ENCODE measurements around the gene SLC7A7.
"Not testable (repeated sequence)": the region's sequence is repeated elsewhere in the genome, so short reads cannot be mapped to it uniquely, and the experiment has no call there.

SLC7A7 gene

DNA sequence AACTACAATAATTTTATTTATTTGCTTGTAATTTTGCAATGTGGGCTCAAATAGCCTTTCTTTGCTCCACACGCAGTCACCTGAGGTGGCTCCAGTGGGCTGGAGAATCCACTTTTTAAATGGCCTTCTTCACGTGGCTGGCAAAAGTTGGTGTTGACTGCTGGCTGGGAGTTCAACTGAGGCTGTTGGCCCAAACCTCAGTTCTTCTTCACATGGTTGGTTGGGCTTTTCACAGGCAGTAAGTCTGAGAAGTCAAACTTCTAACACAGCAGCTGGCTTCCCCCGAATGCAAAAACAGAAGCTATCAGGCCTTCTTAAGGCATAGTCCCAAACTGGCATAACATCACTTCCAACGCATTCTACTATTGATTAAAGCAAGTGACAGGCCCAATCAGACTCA, 50.9 kb downstream of the SLC7A7 start:
- DNase-seq (ENCODE audit: insufficient read length, low spot score) (no peak), FAIRE-seq (no peak)

GRCh38 chr14:22761734-22762133, 53.5 kb downstream of the SLC7A7 start:
- DNase-seq (ENCODE audit: insufficient read length, low spot score), result no peak
- FAIRE-seq, result no peak

- not testable (repeated sequence) for DNase-seq (ENCODE audit: insufficient read length, low spot score); FAIRE-seq
Observed at GRCh38 chr14:22757972-22758650, 57.1 kb downstream of the SLC7A7 start.

GRCh38 chr14:22753586-22753985, 61.6 kb downstream of the SLC7A7 start:
- no peak for DNase-seq (ENCODE audit: insufficient read length, low spot score)
- no peak for FAIRE-seq

DNA sequence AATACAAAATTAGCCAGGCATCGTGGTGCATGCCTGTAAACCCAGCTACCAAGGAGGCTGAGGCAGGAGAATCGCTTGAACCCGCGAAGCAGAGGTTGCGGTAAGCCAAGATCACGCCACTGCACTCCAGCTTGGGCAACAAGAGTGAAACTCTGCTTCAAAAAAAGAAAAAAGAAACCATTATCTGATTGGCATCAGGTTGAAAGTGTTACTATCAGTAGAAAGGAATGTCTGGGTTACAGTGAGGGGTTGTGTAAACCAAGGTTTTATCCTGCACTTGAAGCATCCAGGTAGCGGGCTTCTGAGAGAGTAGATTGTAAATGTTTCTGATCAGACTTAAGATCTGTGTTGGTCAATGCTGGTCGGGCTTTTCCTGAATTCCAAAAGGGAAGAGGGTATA, 62.8 kb downstream of the SLC7A7 start:
- DNase-seq (ENCODE audit: insufficient read length, low spot score) (no peak), FAIRE-seq (no peak)

GRCh38 chr14:22748631-22749068, 66.6 kb downstream of the SLC7A7 start:
- FAIRE-seq (no peak), DNase-seq (ENCODE audit: insufficient read length, low spot score) (no peak)

- DNase-seq (ENCODE audit: insufficient read length, low spot score) (no peak), FAIRE-seq (no peak)
Observed at GRCh38 chr14:22748206-22748605, 67.0 kb downstream of the SLC7A7 start.

DNA sequence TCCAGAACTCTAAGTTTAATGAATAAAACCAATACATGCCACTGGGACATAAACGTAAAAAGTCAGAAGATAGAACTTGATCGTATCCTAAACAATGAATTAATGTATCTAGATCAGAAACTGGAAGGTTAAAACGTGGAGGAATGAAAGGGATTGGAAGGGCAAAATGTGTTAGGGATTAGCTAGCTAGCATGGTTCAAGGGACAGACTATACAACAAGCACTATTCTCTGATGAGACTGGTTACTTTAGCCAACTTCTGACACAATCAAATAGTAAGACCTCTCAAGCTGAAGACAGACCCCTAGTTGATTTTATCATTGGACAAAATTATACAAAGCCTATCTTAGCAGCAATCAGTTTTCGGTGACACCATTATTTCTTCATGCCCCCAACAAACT, 67.5 kb downstream of the SLC7A7 start:
- no peak for DNase-seq (ENCODE audit: insufficient read length, low spot score)
- no peak for FAIRE-seq

- DNase-seq (ENCODE audit: insufficient read length, low spot score) (no peak), FAIRE-seq (no peak)
Observed at GRCh38 chr14:22740020-22740419, 75.2 kb downstream of the SLC7A7 start.

GRCh38 chr14:22739423-22739822, 75.8 kb downstream of the SLC7A7 start:
- no peak for FAIRE-seq

GRCh38 chr14:22737052-22737451, 78.2 kb downstream of the SLC7A7 start:
- no peak for DNase-seq (ENCODE audit: insufficient read length, low spot score)
- no peak for FAIRE-seq

More at GRCh38 chr14:22739423-22739822, 75.8 kb downstream of the SLC7A7 start:
- DNase-seq (ENCODE audit: insufficient read length, low spot score), result no peak

GRCh38 chr14:22736384-22736783, 78.9 kb downstream of the SLC7A7 start:
- not testable (repeated sequence) for DNase-seq (ENCODE audit: insufficient read length, low spot score); FAIRE-seq

DNA sequence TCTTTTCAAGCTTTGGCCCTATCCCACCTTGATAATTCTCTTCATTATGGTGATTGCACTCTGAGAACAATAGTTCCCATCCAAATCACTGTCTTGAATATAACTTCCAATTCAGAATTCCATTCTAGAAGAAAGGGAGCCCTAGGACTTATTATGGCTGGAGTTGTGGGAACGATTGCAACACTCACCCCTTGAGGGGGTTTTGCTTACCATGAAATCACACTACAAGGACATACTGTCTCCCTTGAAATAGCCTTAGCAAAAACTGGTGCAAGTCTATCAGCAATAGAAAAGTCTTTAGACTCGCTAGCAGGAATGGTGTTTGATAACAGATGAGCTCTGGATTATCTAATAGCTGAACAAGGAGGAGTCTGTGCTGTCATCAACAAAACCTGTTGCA, 80.1 kb downstream of the SLC7A7 start:
- no peak for DNase-seq (ENCODE audit: insufficient read length, low spot score)
- FAIRE-seq, result no peak

DNA sequence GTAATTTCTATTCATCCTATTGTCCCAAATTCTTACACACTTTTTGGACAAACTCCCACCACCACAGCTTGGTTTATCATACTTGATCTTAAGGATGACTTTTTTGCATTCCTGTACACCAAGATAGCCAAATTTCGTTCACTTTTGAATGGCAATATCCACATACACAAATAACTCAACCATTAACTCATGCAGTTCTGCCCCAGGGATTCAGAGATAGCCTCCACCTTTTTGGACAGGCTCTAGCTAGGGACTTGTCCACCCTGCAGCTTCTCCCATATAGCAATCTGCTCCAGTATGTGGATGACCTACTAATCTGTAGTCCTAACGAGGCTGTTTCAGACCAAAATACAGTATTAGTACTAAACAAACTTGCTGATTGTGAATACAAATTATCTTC, 81.4 kb downstream of the SLC7A7 start:
- DNase-seq (ENCODE audit: insufficient read length, low spot score) (no peak), FAIRE-seq (no peak)

DNA sequence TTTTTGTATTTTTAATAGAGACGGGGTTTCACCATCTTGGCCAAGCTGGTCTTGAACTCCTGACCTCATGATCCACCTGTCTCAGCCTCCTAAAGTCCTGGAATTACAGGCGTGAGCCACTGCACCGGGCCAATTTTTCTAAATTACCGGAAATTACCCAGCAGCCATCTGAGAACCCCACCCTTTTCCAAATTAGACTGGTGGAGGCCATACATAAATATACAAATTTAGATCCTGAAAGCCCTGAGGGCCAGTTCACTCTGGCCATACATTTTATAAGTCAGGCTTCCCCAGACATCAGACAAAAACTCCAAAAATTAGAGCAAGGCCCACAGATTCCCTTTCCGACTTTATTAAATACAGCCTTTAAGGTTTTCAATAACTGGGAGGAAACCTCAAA, 83.2 kb downstream of the SLC7A7 start:
- not testable (repeated sequence) for FAIRE-seq; DNase-seq (ENCODE audit: insufficient read length, low spot score)

DNA sequence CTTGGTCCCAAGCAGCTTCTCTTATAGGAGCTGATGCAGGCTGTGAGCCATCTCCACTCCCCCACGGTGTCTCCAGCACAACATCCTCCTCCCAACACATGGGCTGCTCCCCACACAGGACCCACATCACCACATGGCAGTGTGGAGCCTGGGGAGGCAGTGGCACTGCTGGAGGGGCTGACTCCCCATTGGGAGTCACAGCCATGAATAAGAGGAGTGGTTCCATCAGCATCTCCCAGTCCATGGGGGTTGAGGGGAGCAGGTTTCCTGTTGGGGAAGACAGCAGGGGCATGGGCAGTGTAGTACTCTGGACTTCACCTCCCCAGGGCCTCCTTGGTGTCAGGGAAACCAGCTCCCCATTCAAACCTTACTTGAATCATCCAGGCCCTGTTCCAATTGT, 89.2 kb downstream of the SLC7A7 start:
- DNase-seq (ENCODE audit: insufficient read length, low spot score), result no peak
- no peak for FAIRE-seq

DNA sequence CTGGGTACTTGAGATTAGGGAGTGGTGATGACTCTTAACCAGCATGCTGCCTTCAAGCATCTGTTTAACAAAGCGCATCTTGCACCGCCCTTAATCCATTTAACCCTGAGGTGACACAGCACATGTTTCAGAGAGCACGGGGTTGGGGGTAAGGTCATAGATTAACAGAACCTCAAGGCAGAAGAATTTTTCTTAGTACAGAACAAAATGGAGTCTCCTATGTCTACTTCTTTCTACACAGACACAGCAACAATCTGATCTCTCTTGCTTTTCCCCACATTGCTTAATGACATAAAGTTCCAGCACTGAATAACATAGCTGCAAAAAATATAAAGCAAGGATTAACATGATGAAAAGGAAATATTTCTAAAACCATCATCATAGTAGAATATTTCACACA, 89.9 kb downstream of the SLC7A7 start:
- not testable (repeated sequence) for DNase-seq (ENCODE audit: insufficient read length, low spot score); FAIRE-seq

- DNase-seq (ENCODE audit: insufficient read length, low spot score); FAIRE-seq: not testable (repeated sequence)
Observed at GRCh38 chr14:22724847-22725246, 90.4 kb downstream of the SLC7A7 start.

DNA sequence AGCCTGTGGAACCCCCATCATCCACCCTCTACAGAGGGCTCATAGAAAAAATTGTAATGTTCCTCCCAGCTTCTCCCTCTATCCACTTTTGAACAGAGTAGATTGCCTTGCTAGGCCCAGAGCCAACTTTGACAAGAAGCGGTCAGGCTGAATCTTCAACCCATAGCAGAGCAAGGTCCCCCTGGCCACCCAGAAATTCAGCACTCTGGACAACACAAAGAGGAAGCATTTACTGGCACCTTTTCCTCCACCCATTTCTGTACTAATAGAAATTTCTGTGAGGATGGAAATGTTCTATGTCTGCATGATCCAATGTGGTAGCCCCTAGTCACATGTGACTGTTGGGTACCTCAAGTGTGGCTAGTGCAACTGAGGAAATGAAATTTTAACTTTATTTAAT, 91.4 kb downstream of the SLC7A7 start:
- FAIRE-seq (no peak), DNase-seq (ENCODE audit: insufficient read length, low spot score) (no peak)

All from HTR-8/SVneo (cell line).